Endothelial cell of umbilical vein (primary cell): ENCODE data around the gene SRRM2. TPM values are rescaled to one million over a fixed set of nuclear protein-coding genes. Genes with fewer than 3 reads are reported as not detected.

Experiments used
- polyA plus RNA-seq, 4 experiments: library from polyadenylated mRNA; depleted of rRNA in 3 of 4; stranded (reverse) in 3 of 4; unstranded in 1 of 4; fragments of >200 nt; gene quantifications; 2 replicates each; pipeline versions ENCODE4 v1.2.1 to v1.2.3, GENCODE V29; 2011 to 2012; ENCODE audit warnings: missing spikeins in 1 of 4
- small RNA-seq: library from RNA; depleted of rRNA; stranded (forward); fragments of <200 nt; gene quantifications from one replicate; pipeline ENCODE3, GENCODE V24; 2012; ENCODE audit warnings: low replicate concordance, low read depth; ENCODE audit not compliant: insufficient read depth, insufficient read length
- total RNA-seq: library from RNA; stranded (reverse); gene quantifications from 2 replicates; pipeline ENCODE4 v1.2.3, GENCODE V29; 2021

SRRM2 gene
- total and polyA plus RNA-seq, 2 donors (not counting 3 experiments of a cell fraction or from before 2014, with no cell fraction given) = 270 to 483 TPM

Small RNA genes within 50 kb of the gene (small RNA-seq; reads per million reads assigned to genes)
- gene SNORA3C = not detected

Other genes with a start within 250 kb of the SRRM2 start
- gene ATP6V0C, start 238.7 kb upstream of the SRRM2 start, total RNA-seq = 187 and 194 TPM in 2 replicates
- gene ATP6V0C, start 238.7 kb upstream of the SRRM2 start, polyA plus RNA-seq = 122 and 146 TPM in 2 replicates
- 54.5 and 59.5 TPM in 2 replicates for gene AMDHD2, start 232.3 kb upstream of the SRRM2 start, total RNA-seq
- 39.4 and 58.2 TPM in 2 replicates for gene AMDHD2, start 232.3 kb upstream of the SRRM2 start, polyA plus RNA-seq
- gene CEMP1, start 221.2 kb upstream of the SRRM2 start, total RNA-seq = not detected in 2 replicates
- not detected in 2 replicates for gene CEMP1, start 221.2 kb upstream of the SRRM2 start, polyA plus RNA-seq
- gene PDPK1, start 214.6 kb upstream of the SRRM2 start, total RNA-seq = 37.3 and 40.8 TPM in 2 replicates
- 19.9 and 22.4 TPM in 2 replicates for gene PDPK1, start 214.6 kb upstream of the SRRM2 start, polyA plus RNA-seq
- gene KCTD5, start 70.1 kb upstream of the SRRM2 start, total RNA-seq = 30.8 and 32.2 TPM in 2 replicates
- gene KCTD5, start 70.1 kb upstream of the SRRM2 start, polyA plus RNA-seq = 42.0 and 61.4 TPM in 2 replicates
- gene PRSS27, start 32.4 kb upstream of the SRRM2 start, total RNA-seq = 0.53 and 0.60 TPM in 2 replicates
- gene PRSS27, start 32.4 kb upstream of the SRRM2 start, polyA plus RNA-seq = 0.33 and 0.53 TPM in 2 replicates
- 158 and 251 TPM in 2 replicates for gene ELOB, start 24.6 kb downstream of the SRRM2 start, total RNA-seq
- gene ELOB, start 24.6 kb downstream of the SRRM2 start, polyA plus RNA-seq = 848 and 1,320 TPM in 2 replicates
- not detected in 2 replicates for gene PRSS33, start 34.9 kb downstream of the SRRM2 start, total RNA-seq
- gene PRSS33, start 34.9 kb downstream of the SRRM2 start, polyA plus RNA-seq = not detected in 2 replicates
- gene PRSS41, start 45.8 kb downstream of the SRRM2 start, total RNA-seq = not detected in 2 replicates
- gene PRSS41, start 45.8 kb downstream of the SRRM2 start, polyA plus RNA-seq = not detected in 2 replicates
- gene PRSS21, start 64.6 kb downstream of the SRRM2 start, total RNA-seq = not detected in 2 replicates
- gene PRSS21, start 64.6 kb downstream of the SRRM2 start, polyA plus RNA-seq = 0.19 and 0.28 TPM in 2 replicates
- not detected in 2 replicates for gene ZG16B, start 77.7 kb downstream of the SRRM2 start, total RNA-seq
- gene ZG16B, start 77.7 kb downstream of the SRRM2 start, polyA plus RNA-seq = 0.22 and 0.25 TPM in 2 replicates
- gene PRSS22, start 105.5 kb downstream of the SRRM2 start, total RNA-seq = not detected in 2 replicates
- gene PRSS22, start 105.5 kb downstream of the SRRM2 start, polyA plus RNA-seq = not detected in 2 replicates
- gene FLYWCH2, start 130.6 kb downstream of the SRRM2 start, total RNA-seq = 18.3 and 24.1 TPM in 2 replicates
- gene FLYWCH2, start 130.6 kb downstream of the SRRM2 start, polyA plus RNA-seq = 34.6 and 45.1 TPM in 2 replicates
- gene FLYWCH1, start 159.3 kb downstream of the SRRM2 start, total RNA-seq = 51.2 and 51.7 TPM in 2 replicates
- gene FLYWCH1, start 159.3 kb downstream of the SRRM2 start, polyA plus RNA-seq = 32.0 and 37.3 TPM in 2 replicates
- not detected in 2 replicates for gene KREMEN2, start 211.6 kb downstream of the SRRM2 start, total RNA-seq
- gene KREMEN2, start 211.6 kb downstream of the SRRM2 start, polyA plus RNA-seq = not detected in 2 replicates
- gene PAQR4, start 216.7 kb downstream of the SRRM2 start, total RNA-seq = 25.4 and 31.2 TPM in 2 replicates
- 23.8 and 25.7 TPM in 2 replicates for gene PAQR4, start 216.7 kb downstream of the SRRM2 start, polyA plus RNA-seq
- 36.1 and 48.5 TPM in 2 replicates for gene PKMYT1, start 227.8 kb downstream of the SRRM2 start, total RNA-seq
- 26.1 and 46.1 TPM in 2 replicates for gene PKMYT1, start 227.8 kb downstream of the SRRM2 start, polyA plus RNA-seq